Posterior vena cava (tissue), 2 donors: ENCODE data around the gene COPZ2. TPM values are rescaled to one million over a fixed set of nuclear protein-coding genes. Genes with fewer than 3 reads are reported as not detected.

Experiments used
- microRNA-seq, 2 donors: library from miRNA; unstranded; fragments of <30 nt; microRNA quantifications; one replicate each; pipeline ENCODE4 v1.2.0, GENCODE V29; 2020 to 2021; ENCODE audit warnings: borderline microRNAs expressed in 2 of 2
- total RNA-seq, 2 donors: library from RNA; stranded (reverse); fragmentation: NEBNext Ultra II Directional; extraction: Animal tissue kit (Norgen Biotek cat#: 25700); gene quantifications; one replicate each; pipeline ENCODE4 v1.2.1, GENCODE V29; 2021
- donor health status: DM: yes; HTN: yes; CAD: no.
- donor health status: DM: yes; HTN: yes; CAD: no.

COPZ2 gene
- total RNA-seq, 2 donors from 2014 or later, result 75.0 to 136 TPM

Small RNAs within 50 kb of the gene (microRNA-seq; reads per million reads assigned to microRNA genes)
- gene MIR152, result 1,543 to 3,058 reads per million in 2 donors

Other genes starting within 250 kb of the COPZ2 start
- 1 to 10 TPM; 6.4 to 9.8 TPM for gene OSBPL7, start 216.0 kb downstream of the COPZ2 start, total RNA-seq
- gene MRPL10, start 206.3 kb downstream of the COPZ2 start, total RNA-seq, result 10 to 100 TPM; 23.9 to 28.6 TPM
- not detected for gene LRRC46, start 206.1 kb downstream of the COPZ2 start, total RNA-seq
- 10 to 100 TPM; 13.3 to 17.8 TPM for gene SCRN2, start 196.5 kb downstream of the COPZ2 start, total RNA-seq
- under 1 TPM; 0.19 to 0.48 TPM for gene SP6, start 186.6 kb downstream of the COPZ2 start, total RNA-seq
- 10 to 100 TPM; 13.0 to 15.8 TPM for gene SP2, start 141.6 kb downstream of the COPZ2 start, total RNA-seq
- 10 to 100 TPM; 14.5 to 18.8 TPM for gene PNPO, start 96.2 kb downstream of the COPZ2 start, total RNA-seq
- not detected for gene PRR15L, start 79.9 kb downstream of the COPZ2 start, total RNA-seq
- gene CDK5RAP3, start 66.7 kb downstream of the COPZ2 start, total RNA-seq, result 10 to 100 TPM; 80.3 to 95.8 TPM
- 100 to 1,000 TPM; 255 to 263 TPM for gene NFE2L1, start 10.6 kb upstream of the COPZ2 start, total RNA-seq
- gene CBX1, start 63.7 kb upstream of the COPZ2 start, total RNA-seq, result 10 to 100 TPM; 38.7 to 46.1 TPM
- 10 to 100 TPM; 18.8 to 22.3 TPM for gene SNX11, start 70.0 kb upstream of the COPZ2 start, total RNA-seq